BLaER1 treated with 17β-estradiol and CSF1 and Interleukin-3, amounts not matched to agents 10 nM and 100 nM (cell line): ENCODE data around the gene VPS33B.
A peak's percentile ranks its signal among the peaks of the same experiment; 100 is the strongest.

ENCODE experiments used
- H3K27ac ChIP-seq, 11 experiments: shearing (Covaris generic); formaldehyde crosslinking; 2 replicates each; pipeline ENCODE4 v1.8.1; 2022
- H3K27me3 ChIP-seq, 11 experiments: shearing (Covaris generic); formaldehyde crosslinking; 2 replicates each; pipeline ENCODE4 v1.8.1; 2022
- H3K36me3 ChIP-seq, 11 experiments: shearing (Covaris generic); formaldehyde crosslinking; 2 replicates each; pipeline ENCODE4 v1.8.1; 2022
- H3K4me1 ChIP-seq, 10 experiments: shearing (Covaris generic); formaldehyde crosslinking; 2 replicates each; pipeline ENCODE4 v1.8.1; 2022
- H3K4me2 ChIP-seq, 11 experiments: shearing (Covaris generic); formaldehyde crosslinking; 2 replicates each; pipeline ENCODE4 v1.8.1; 2022
- H3K4me3 ChIP-seq, 10 experiments: shearing (Covaris generic); formaldehyde crosslinking; 2 replicates each; pipeline ENCODE4 v1.8.1; 2022
- H3K9ac ChIP-seq, 11 experiments: shearing (Covaris generic); formaldehyde crosslinking; 2 replicates each; pipeline ENCODE4 v1.8.1; 2022
- H3K9me3 ChIP-seq, 11 experiments: shearing (Covaris generic); formaldehyde crosslinking; replicated peaks in 1 of 11; 2 replicates each; pipeline ENCODE4 v1.8.1; 2022
- H4K20me1 ChIP-seq, 11 experiments: shearing (Covaris generic); formaldehyde crosslinking; 2 replicates each; pipeline ENCODE4 v1.8.1; 2022
- Cebpa-rat ChIP-seq, 11 experiments: shearing (Covaris generic); IDR thresholded peaks; 2 replicates each; pipeline ENCODE4 v1.8.1; 2022

Gene VPS33B

GRCh38 chr15:90981681-90982080 is 40.7 kb downstream of the VPS33B start:
- peaks cover 0 to 27% (median under 1%) of the 10 kb centered on the region in 11 experiments; a peak in 10 of 22 replicates for H4K20me1 ChIP-seq
- H3K36me3 ChIP-seq: peaks cover 8 to 96% (median 80%) of the 10 kb centered on the region in 11 experiments; a peak in 20 of 22 replicates
- H3K9ac ChIP-seq: peak overlapping the region in 3 of 11 experiments; percentile 31 to 48 (median 40); a peak in 4 of 22 replicates
- peaks cover 20 to 44% (median 31%) of the 10 kb centered on the region in 10 experiments for H3K4me1 ChIP-seq
- H3K27me3 ChIP-seq: no peaks in the 10 kb centered on the region
- no peaks in the 10 kb centered on the region for H3K9me3 ChIP-seq
- H3K27ac ChIP-seq: peak overlapping the region in 10 of 11 experiments; percentile 38 to 79 (median 70); a peak in 20 of 22 replicates
- TF ChIP-seq Cebpa-rat (IDR thresholded peaks at IDR 0.05): no peak
- peak overlapping the region; percentile 39 to 81 (median 75); a peak in 21 of 22 replicates for H3K4me2 ChIP-seq
- peak overlapping the region in 1 of 10 experiments; percentile 31; a peak in 1 of 20 replicates for H3K4me3 ChIP-seq

GRCh38 chr15:90979582-90979981 is 42.8 kb downstream of the VPS33B start:
- H3K27ac ChIP-seq: peak overlapping the region in 3 of 11 experiments; percentile 35 to 44 (median 40); a peak in 4 of 22 replicates
- no peaks in the 10 kb centered on the region for H3K27me3 ChIP-seq
- no peak overlapping the region for H3K4me3 ChIP-seq
- peaks cover 11 to 34% (median 26%) of the 10 kb centered on the region in 10 experiments; a peak in 19 of 20 replicates for H3K4me1 ChIP-seq
- H3K4me2 ChIP-seq: no peak overlapping the region
- TF ChIP-seq Cebpa-rat (IDR thresholded peaks at IDR 0.05): no peak
- peaks cover 0 to 10% (median 0%) of the 10 kb centered on the region in 11 experiments; a peak in 6 of 22 replicates for H4K20me1 ChIP-seq
- peaks cover 21 to 100% (median 98%) of the 10 kb centered on the region in 11 experiments for H3K36me3 ChIP-seq
- H3K9ac ChIP-seq: no peak overlapping the region
- no peaks in the 10 kb centered on the region for H3K9me3 ChIP-seq

GRCh38 chr15:90974216-90974615 is 48.2 kb downstream of the VPS33B start:
- no peaks in the 10 kb centered on the region for H3K9me3 ChIP-seq
- H3K27me3 ChIP-seq: no peaks in the 10 kb centered on the region
- H3K4me2 ChIP-seq: no peak overlapping the region
- peaks cover 0 to 4% (median 0%) of the 10 kb centered on the region in 11 experiments; a peak in 5 of 22 replicates for H4K20me1 ChIP-seq
- no peak for TF ChIP-seq Cebpa-rat (IDR thresholded peaks at IDR 0.05)
- peaks cover 38 to 100% (median 98%) of the 10 kb centered on the region in 11 experiments for H3K36me3 ChIP-seq
- no peak overlapping the region for H3K27ac ChIP-seq
- H3K4me3 ChIP-seq: no peak overlapping the region
- H3K9ac ChIP-seq: no peak overlapping the region
- H3K4me1 ChIP-seq: no peaks in the 10 kb centered on the region

GRCh38 chr15:90972133-90972532 is 50.3 kb downstream of the VPS33B start:
- Histone ChIP-seq H3K9ac (no peak overlapping the region), H3K27me3 (no peaks in the 10 kb centered on the region), H3K27ac (no peak overlapping the region), H3K4me2 (no peak overlapping the region), H3K4me3 (no peak overlapping the region), H3K36me3 (peaks cover 59 to 100% (median 100%) of the 10 kb centered on the region in 11 experiments), H3K4me1 (no peaks in the 10 kb centered on the region), H3K9me3 (no peaks in the 10 kb centered on the region), H4K20me1 (peaks cover 0 to 13% (median 0%) of the 10 kb centered on the region in 11 experiments; a peak in 7 of 22 replicates)
- no peak for TF ChIP-seq Cebpa-rat (IDR thresholded peaks at IDR 0.05)

- Histone ChIP-seq H3K4me3 (no peak overlapping the region), H3K27me3 (no peaks in the 10 kb centered on the region), H3K4me2 (no peak overlapping the region), H3K9me3 (no peaks in the 10 kb centered on the region), H3K4me1 (no peaks in the 10 kb centered on the region), H3K36me3 (peaks cover 65 to 100% (median 100%) of the 10 kb centered on the region in 11 experiments), H4K20me1 (peaks cover 0 to 32% (median 0%) of the 10 kb centered on the region in 11 experiments; a peak in 8 of 22 replicates), H3K27ac (no peak overlapping the region), H3K9ac (no peak overlapping the region)
- no peak for TF ChIP-seq Cebpa-rat (IDR thresholded peaks at IDR 0.05)
These were observed 52.1 kb downstream of the VPS33B start for GRCh38 chr15:90970274-90970673.

GRCh38 chr15:90968434-90968833 is 54.0 kb downstream of the VPS33B start:
- Histone ChIP-seq H3K9ac (0 out of 22 replicates have a peak overlapping the region, but pooled peaks of 1 of the 11 experiments have one; percentile 4), H3K27ac (no peak overlapping the region), H3K9me3 (no peaks in the 10 kb centered on the region), H4K20me1 (peaks cover 0 to 34% (median 0%) of the 10 kb centered on the region in 11 experiments; a peak in 8 of 22 replicates), H3K4me2 (no peak overlapping the region), H3K27me3 (no peaks in the 10 kb centered on the region), H3K4me3 (no peak overlapping the region), H3K36me3 (peaks cover 51 to 100% (median 98%) of the 10 kb centered on the region in 11 experiments), H3K4me1 (no peaks in the 10 kb centered on the region)
- TF ChIP-seq Cebpa-rat (IDR thresholded peaks at IDR 0.05): no peak

GRCh38 chr15:90967206-90967605 is 55.2 kb downstream of the VPS33B start:
- peaks cover 56 to 100% (median 98%) of the 10 kb centered on the region in 11 experiments for H3K36me3 ChIP-seq

GRCh38 chr15:90966262-90966661 is 56.1 kb downstream of the VPS33B start:
- H3K4me3 ChIP-seq: no peak overlapping the region
- peaks cover 0 to 46% (median 0%) of the 10 kb centered on the region in 11 experiments; a peak in 9 of 22 replicates for H4K20me1 ChIP-seq
- no peaks in the 10 kb centered on the region for H3K9me3 ChIP-seq
- H3K27ac ChIP-seq: no peak overlapping the region
- no peak overlapping the region for H3K4me2 ChIP-seq
- TF ChIP-seq Cebpa-rat (IDR thresholded peaks at IDR 0.05): no peak
- no peaks in the 10 kb centered on the region for H3K27me3 ChIP-seq
- peaks cover 66 to 100% (median 98%) of the 10 kb centered on the region in 11 experiments for H3K36me3 ChIP-seq
- H3K9ac ChIP-seq: no peak overlapping the region
- peaks cover 0 to 5% (median 1%) of the 10 kb centered on the region in 10 experiments; a peak in 10 of 20 replicates for H3K4me1 ChIP-seq

More at GRCh38 chr15:90967206-90967605, 55.2 kb downstream of the VPS33B start:
- Histone ChIP-seq H4K20me1 (peaks cover 0 to 36% (median 0%) of the 10 kb centered on the region in 11 experiments; a peak in 9 of 22 replicates), H3K4me3 (no peak overlapping the region), H3K9ac (no peak overlapping the region), H3K4me2 (no peak overlapping the region), H3K27me3 (no peaks in the 10 kb centered on the region), H3K27ac (no peak overlapping the region), H3K4me1 (no peaks in the 10 kb centered on the region; a peak in 1 of 20 replicates), H3K9me3 (no peaks in the 10 kb centered on the region)
- TF ChIP-seq Cebpa-rat (IDR thresholded peaks at IDR 0.05): no peak

GRCh38 chr15:90962021-90962420 is 60.4 kb downstream of the VPS33B start:
- Histone ChIP-seq H3K36me3 (peaks cover 45 to 86% (median 81%) of the 10 kb centered on the region in 11 experiments), H3K27ac (no peak overlapping the region)

More at GRCh38 chr15:90962021-90962420, 60.4 kb downstream of the VPS33B start:
- H3K9ac ChIP-seq: no peak overlapping the region
- no peaks in the 10 kb centered on the region for H3K9me3 ChIP-seq
- H3K4me2 ChIP-seq: no peak overlapping the region
- peaks cover 0 to 50% (median 14%) of the 10 kb centered on the region in 11 experiments; a peak in 11 of 22 replicates for H4K20me1 ChIP-seq
- no peak overlapping the region for H3K4me3 ChIP-seq
- H3K27me3 ChIP-seq: no peaks in the 10 kb centered on the region
- H3K4me1 ChIP-seq: peaks cover 8 to 38% (median 31%) of the 10 kb centered on the region in 10 experiments; a peak in 18 of 20 replicates
- no peak for TF ChIP-seq Cebpa-rat (IDR thresholded peaks at IDR 0.05)
